ENCODE data around the gene CDH24. TPM values are rescaled to one million over a fixed set of nuclear protein-coding genes. Genes with fewer than 3 reads are reported as not detected.

The CDH24 gene
- total and polyA plus RNA-seq, 2 experiments from 2014 or later: 8.6 to 13.4 TPM

GRCh38 chr14:23013054-23013748 is 44.1 kb downstream of the CDH24 start:
- no peaks in the 10 kb centered on the region for H3K36me3 ChIP-seq
- H3K9me3 ChIP-seq (ENCODE audit: low read depth): no peaks in the 10 kb centered on the region
- peak overlapping the region; percentile 18 for H3K27ac ChIP-seq
- H3K4me3 ChIP-seq: no peak overlapping the region
- DNase-seq (ENCODE audit: low read depth in 1 of 2, low spot score in 1 of 2): no peak
- no peaks in the 10 kb centered on the region for H3K4me1 ChIP-seq (ENCODE audit: low read depth)
- no peak for TF ChIP-seq CTCF (IDR thresholded peaks at IDR 0.05; ENCODE audit: low read depth, low read length)
- H3K27me3 ChIP-seq: no peaks in the 10 kb centered on the region

- Histone ChIP-seq H3K4me3 (peak within 1 kb of the TSS; percentile 36), H3K4me1 (ENCODE audit: low read depth) (peaks cover 12% of the 10 kb centered on the region), H3K27me3 (no peaks in the 10 kb centered on the region), H3K36me3 (no peaks in the 10 kb centered on the region), H3K27ac (peak within 1 kb of the TSS; percentile 32), H3K9me3 (ENCODE audit: low read depth) (no peaks in the 10 kb centered on the region)
- peak; percentile 67 to 75 for DNase-seq (ENCODE audit: low read depth in 1 of 2, low spot score in 1 of 2)
- no peak for TF ChIP-seq CTCF (IDR thresholded peaks at IDR 0.05; ENCODE audit: low read depth, low read length)
Measured at GRCh38 chr14:23009939-23010726, 47.2 kb downstream of the CDH24 start, which contains the start of gene C14orf93. C14orf93 (minus strand) TSS chr14:23010143; CDS start chr14:22999023, 11,120 bp downstream.

- Histone ChIP-seq H3K27ac (no peak overlapping the region), H3K36me3 (no peaks in the 10 kb centered on the region), H3K4me1 (ENCODE audit: low read depth) (peaks cover 12% of the 10 kb centered on the region), H3K4me3 (peak overlapping the region; percentile 36), H3K9me3 (ENCODE audit: low read depth) (no peaks in the 10 kb centered on the region), H3K27me3 (no peaks in the 10 kb centered on the region)
- DNase-seq (ENCODE audit: low read depth in 1 of 2, low spot score in 1 of 2): no peak
- TF ChIP-seq CTCF (IDR thresholded peaks at IDR 0.05; ENCODE audit: low read depth, low read length): no peak
Measured at GRCh38 chr14:23009483-23009938, 47.8 kb downstream of the CDH24 start.

GRCh38 chr14:23008831-23009230 is 48.5 kb downstream of the CDH24 start:
- Histone ChIP-seq H3K9me3 (ENCODE audit: low read depth) (no peaks in the 10 kb centered on the region), H3K4me1 (ENCODE audit: low read depth) (peaks cover 12% of the 10 kb centered on the region)
- no peak for DNase-seq (ENCODE audit: low read depth in 1 of 2, low spot score in 1 of 2)

More at GRCh38 chr14:23008831-23009230, 48.5 kb downstream of the CDH24 start:
- no peaks in the 10 kb centered on the region for H3K27me3 ChIP-seq
- H3K4me3 ChIP-seq: no peak overlapping the region
- TF ChIP-seq CTCF (IDR thresholded peaks at IDR 0.05; ENCODE audit: low read depth, low read length): no peak
- H3K36me3 ChIP-seq: no peaks in the 10 kb centered on the region
- no peak overlapping the region for H3K27ac ChIP-seq

Data from cardiac muscle cell (in vitro differentiated cells and primary cell).